SK-N-MC (cell line): ENCODE measurements around the gene FCGBP.
A peak's percentile ranks its signal among the peaks of the same experiment; 100 is the strongest.
"Not testable (repeated sequence)": the region's sequence is repeated elsewhere in the genome, so short reads cannot be mapped to it uniquely, and the experiment has no call there.

Source experiments
- DNase-seq: peaks from one replicate; pipeline ENCODE4 v3.0.0-alpha.2; 2011; ENCODE audit warnings: low read depth, low spot score
- H3K27ac ChIP-seq: fragments of 200-600 bp; sonication (generic); 2 replicates; pipeline ENCODE4 v1.5.1; 2016; ENCODE audit warnings: mixed run types
- H3K36me3 ChIP-seq: fragments of 200-600 bp; sonication (generic); 2 replicates; pipeline ENCODE4 v1.6.1; 2017; ENCODE audit warnings: antibody characterized with exemption, low read length, mixed read lengths; ENCODE audit not compliant: insufficient read depth
- H3K4me3 ChIP-seq: fragments of 200-600 bp; sonication (generic); 2 replicates; pipeline ENCODE4 v1.5.1; 2016
- H3K9ac ChIP-seq: fragments of 200-600 bp; sonication (generic); 2 replicates; pipeline ENCODE4 v1.8.0; 2017; ENCODE audit warnings: mixed run types, mixed read lengths; ENCODE audit not compliant: insufficient read length
- H3K9me3 ChIP-seq: fragments of 200-600 bp; sonication (generic); 2 replicates; pipeline ENCODE4 v1.6.1; 2017; ENCODE audit warnings: low read depth, mild to moderate bottlenecking, antibody characterized with exemption, low read length, moderate library complexity, mixed read lengths
- EZH2 ChIP-seq: fragments of 200-600 bp; sonication (generic); IDR thresholded peaks from one replicate; pipeline ENCODE4 v1.6.1; 2017; ENCODE audit warnings: antibody characterized with exemption
- FOXP2 ChIP-seq: optimal IDR thresholded peaks from 2 replicates; pipeline ENCODE3; 2011; ENCODE audit warnings: mild to moderate bottlenecking, moderate library complexity; ENCODE audit not compliant: insufficient read depth; ENCODE audit errors: extremely low read length, control extremely low read depth
- POLR2AphosphoS5 ChIP-seq: IDR thresholded peaks from 2 replicates; pipeline ENCODE4 v1.6.1; 2012; ENCODE audit warnings: mild to moderate bottlenecking, low read depth, low read length, borderline replicate concordance

FCGBP gene

DNA sequence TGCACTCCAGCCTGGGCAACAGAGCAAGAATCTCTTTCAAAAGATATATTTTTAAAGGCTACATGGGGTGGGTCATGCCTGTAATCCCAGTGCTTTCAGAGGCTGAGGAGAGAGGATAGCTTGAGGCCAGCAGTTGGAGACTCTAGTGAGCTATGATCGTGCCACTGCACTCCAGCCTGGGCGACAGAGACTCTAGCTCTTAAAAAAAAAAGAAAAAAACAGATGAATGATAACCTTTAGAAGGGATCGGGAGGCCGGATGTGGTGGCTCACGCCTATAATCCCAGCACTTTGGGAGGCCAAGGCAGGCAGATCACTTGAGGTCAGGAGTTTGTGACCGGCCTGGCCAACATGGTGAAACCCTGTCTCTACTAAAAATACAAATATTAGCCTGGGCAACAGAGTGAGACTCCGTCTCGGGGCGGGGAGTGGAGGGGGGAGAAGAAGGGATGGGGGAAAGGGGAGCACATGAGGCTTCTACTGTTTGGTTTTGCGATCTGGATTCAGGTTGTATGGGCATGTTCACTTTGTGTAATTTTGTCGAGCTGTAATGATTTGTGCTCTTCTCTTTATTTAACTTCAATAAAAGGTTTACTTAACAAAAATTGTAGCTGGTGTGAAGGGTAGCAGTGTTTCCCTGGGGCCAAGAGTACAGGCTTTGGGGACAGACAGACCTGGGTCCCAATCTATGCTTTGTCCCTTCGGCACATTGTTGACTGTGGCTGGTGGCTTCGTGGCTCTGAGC, 35.4 kb upstream of the FCGBP start:
- no peak for TF ChIP-seq FOXP2
- TF ChIP-seq EZH2: no peak
- TF ChIP-seq POLR2AphosphoS5: no peak
- peak overlapping the region; percentile 79 for H3K27ac ChIP-seq

GRCh38 chr19:39969266-39969665, 34.8 kb upstream of the FCGBP start:
- H3K4me3 ChIP-seq: no peak overlapping the region
- peaks cover 22% of the 10 kb centered on the region for H3K36me3 ChIP-seq
- no peak overlapping the region for H3K9ac ChIP-seq
- H3K9me3 ChIP-seq: no peaks in the 10 kb centered on the region
- no peak overlapping the region for H3K27ac ChIP-seq
- DNase-seq: no peak
- TF ChIP-seq FOXP2 (no peak), POLR2AphosphoS5 (no peak), EZH2 (no peak)

More for the DNA sequence above, 35.4 kb upstream of the FCGBP start:
- peak overlapping the region; percentile 97 for H3K4me3 ChIP-seq
- peak overlapping the region; percentile 96 for H3K9ac ChIP-seq
- peaks cover 27% of the 10 kb centered on the region for H3K36me3 ChIP-seq
- no peak for DNase-seq
- no peaks in the 10 kb centered on the region for H3K9me3 ChIP-seq

DNA sequence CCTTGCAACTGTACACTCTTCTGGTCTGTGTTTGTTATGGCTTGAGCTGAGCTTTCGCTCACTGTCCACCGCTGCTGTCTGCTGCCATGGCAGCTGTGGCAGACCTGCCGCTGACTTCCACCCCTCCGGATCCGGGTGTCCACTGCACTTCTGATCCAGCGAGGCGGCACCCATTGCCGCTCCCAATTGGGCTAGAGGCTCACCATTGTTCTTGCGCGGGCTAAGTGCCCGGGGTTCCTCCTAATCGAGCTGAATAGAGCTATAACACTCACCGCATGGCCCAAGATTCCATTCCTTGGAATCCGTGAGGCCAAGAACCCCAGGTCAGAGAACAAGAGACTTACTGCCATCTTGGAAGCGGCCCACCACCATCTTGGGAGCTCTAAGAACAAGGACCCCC, 34.4 kb upstream of the FCGBP start:
- Histone ChIP-seq H3K4me3 (no peak overlapping the region), H3K9me3 (no peaks in the 10 kb centered on the region), H3K36me3 (peaks cover 17% of the 10 kb centered on the region), H3K27ac (no peak overlapping the region), H3K9ac (no peak overlapping the region)
- no peak for DNase-seq
- no peak for TF ChIP-seq EZH2
- TF ChIP-seq POLR2AphosphoS5: no peak
- no peak for TF ChIP-seq FOXP2

DNA sequence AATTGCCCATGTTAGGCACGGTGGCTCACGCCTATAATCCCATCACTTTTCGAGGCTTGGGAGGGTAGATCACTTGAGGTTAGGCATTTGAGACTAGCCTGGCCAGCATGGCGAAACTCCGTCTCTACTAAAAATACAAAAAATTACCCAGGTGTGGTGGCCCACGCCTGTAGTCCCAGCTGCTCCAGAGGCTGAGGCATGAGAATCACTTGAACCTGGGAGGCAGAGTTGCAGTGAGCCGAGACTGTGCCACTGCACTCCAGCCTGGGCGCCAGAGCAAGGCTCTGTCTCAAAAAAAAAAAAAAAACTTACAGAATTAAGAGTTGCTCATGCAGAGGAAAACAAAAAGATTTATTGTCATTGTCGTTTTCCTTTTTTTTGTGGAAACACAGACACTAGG, 33.1 kb upstream of the FCGBP start:
- Histone ChIP-seq H3K4me3 (no peak overlapping the region), H3K9ac (no peak overlapping the region), H3K36me3 (peaks cover 6% of the 10 kb centered on the region; the same call in 1 of the 2 replicates), H3K9me3 (no peaks in the 10 kb centered on the region), H3K27ac (no peak overlapping the region)
- TF ChIP-seq FOXP2 (no peak), EZH2 (no peak), POLR2AphosphoS5 (no peak)
- no peak for DNase-seq

GRCh38 chr19:39966617-39967016, 32.2 kb upstream of the FCGBP start:
- Histone ChIP-seq H3K27ac (no peak overlapping the region), H3K4me3 (no peak overlapping the region), H3K36me3 (no peaks in the 10 kb centered on the region), H3K9ac (no peak overlapping the region), H3K9me3 (0 out of 2 replicates have a peak, but pooled peaks cover 3% of the 10 kb centered on the region)
- TF ChIP-seq FOXP2: no peak
- DNase-seq: no peak

- H3K9me3 ChIP-seq: 0 out of 2 replicates have a peak, but pooled peaks cover 5% of the 10 kb centered on the region
- no peak overlapping the region for H3K4me3 ChIP-seq
- no peaks in the 10 kb centered on the region for H3K36me3 ChIP-seq
- no peak overlapping the region for H3K9ac ChIP-seq
- peak overlapping the region; percentile 71 for H3K27ac ChIP-seq
- no peak for TF ChIP-seq FOXP2
- no peak for TF ChIP-seq POLR2AphosphoS5
- no peak for TF ChIP-seq EZH2
- DNase-seq: no peak
Measured at GRCh38 chr19:39963898-39964297, 29.5 kb upstream of the FCGBP start.

DNA sequence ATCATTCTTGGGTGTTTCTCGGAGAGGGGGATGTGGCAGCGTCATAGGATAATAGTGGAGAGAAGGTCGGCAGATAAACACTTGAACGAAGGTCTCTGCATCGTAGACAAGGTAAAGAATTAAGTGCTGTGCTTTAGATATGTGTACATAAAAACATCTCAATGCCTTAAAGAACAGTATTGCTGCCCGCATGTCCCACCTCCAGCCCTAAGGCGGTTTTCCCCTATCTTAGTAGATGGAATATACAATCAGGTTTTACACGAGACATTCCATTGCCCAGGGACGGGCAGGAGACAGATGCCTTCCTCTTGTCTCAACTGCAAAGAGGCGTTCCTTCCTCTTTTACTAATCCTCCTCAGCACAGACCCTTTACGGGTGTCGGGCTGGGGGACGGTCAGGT, 25.0 kb upstream of the FCGBP start:
- not testable (repeated sequence) for H3K4me3 ChIP-seq, H3K9ac ChIP-seq, H3K27ac ChIP-seq

GRCh38 chr19:39958942-39959341, 24.5 kb upstream of the FCGBP start:
- not testable (repeated sequence) for H3K36me3 ChIP-seq, H3K27ac ChIP-seq, H3K9me3 ChIP-seq, H3K9ac ChIP-seq, DNase-seq, H3K4me3 ChIP-seq

More for the DNA sequence above, 25.0 kb upstream of the FCGBP start:
- not testable (repeated sequence) for H3K9me3 ChIP-seq, DNase-seq, H3K36me3 ChIP-seq

GRCh38 chr19:39957886-39958285, 23.5 kb upstream of the FCGBP start:
- not testable (repeated sequence) for H3K9ac ChIP-seq, DNase-seq

GRCh38 chr19:39953915-39954314, 19.5 kb upstream of the FCGBP start:
- H3K4me3 ChIP-seq: peak overlapping the region; percentile 53
- H3K27ac ChIP-seq: peak overlapping the region; percentile 97
- no peaks in the 10 kb centered on the region for H3K9me3 ChIP-seq
- TF ChIP-seq POLR2AphosphoS5 (no peak), EZH2 (no peak), FOXP2 (no peak)
- H3K36me3 ChIP-seq: no peaks in the 10 kb centered on the region
- H3K9ac ChIP-seq: no peak overlapping the region
- no peak for DNase-seq

More at GRCh38 chr19:39957886-39958285, 23.5 kb upstream of the FCGBP start:
- not testable (repeated sequence) for H3K9me3 ChIP-seq, H3K36me3 ChIP-seq, H3K27ac ChIP-seq, H3K4me3 ChIP-seq
